Ramos (cell line): ENCODE data around the gene ARMH3.

Experiments used
- in situ Hi-C: fragments of 300-500 bp; cut with MboI; formaldehyde crosslinking; loops from one replicate; pipeline ENCODE4 v1.14.3; 2022; ENCODE audit warnings: low sequenced_read_pairs; ENCODE audit not compliant: unreplicated experiment

ARMH3 gene

GRCh38 chr10:101902032-101902819 is 153.7 kb downstream of the ARMH3 start:
- in situ Hi-C loops: no loop called here

DNA sequence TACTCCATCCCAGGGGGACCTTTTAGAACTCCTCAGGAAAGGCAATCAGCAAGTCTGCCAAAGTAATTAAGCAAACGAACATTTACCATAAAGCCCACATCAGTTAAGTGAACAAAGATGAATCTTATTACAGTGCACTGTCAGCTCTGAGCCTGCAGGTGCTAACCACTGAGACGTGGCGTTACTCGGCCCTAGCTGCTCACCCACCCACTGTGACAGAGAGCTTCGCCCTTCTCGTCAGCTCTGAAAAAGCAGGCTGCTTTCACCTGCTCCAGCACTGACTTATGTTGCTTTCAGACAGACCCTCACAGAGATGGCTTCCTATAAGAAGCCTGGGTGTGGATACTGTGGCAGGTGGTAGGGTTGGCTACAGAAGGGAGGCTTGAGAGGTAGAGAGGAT is 154.6 kb downstream of the ARMH3 start:
- in situ Hi-C loops: no loop called here

DNA sequence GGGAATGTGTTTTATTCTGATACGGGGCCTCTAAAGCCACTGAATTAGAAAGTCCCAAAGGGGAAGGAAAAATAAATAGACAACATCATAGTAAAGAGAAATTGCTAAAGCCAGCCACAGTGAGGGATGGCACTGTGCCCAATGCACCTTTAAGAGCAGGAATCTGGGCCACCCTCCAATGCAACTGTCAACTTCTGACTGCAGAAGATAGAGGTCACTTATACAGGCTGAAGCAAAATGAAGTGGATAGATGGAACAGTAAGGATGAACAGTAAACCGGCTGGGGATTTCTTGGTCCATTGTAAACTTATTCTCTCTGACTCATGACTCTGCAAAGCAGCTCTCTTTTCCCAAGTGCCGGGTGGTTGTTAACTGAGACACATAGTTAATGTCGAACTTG is 158.3 kb downstream of the ARMH3 start:
- in situ Hi-C loops: no loop called here

GRCh38 chr10:101896225-101896877 is 159.6 kb downstream of the ARMH3 start:
- in situ Hi-C loops: no loop called here

DNA sequence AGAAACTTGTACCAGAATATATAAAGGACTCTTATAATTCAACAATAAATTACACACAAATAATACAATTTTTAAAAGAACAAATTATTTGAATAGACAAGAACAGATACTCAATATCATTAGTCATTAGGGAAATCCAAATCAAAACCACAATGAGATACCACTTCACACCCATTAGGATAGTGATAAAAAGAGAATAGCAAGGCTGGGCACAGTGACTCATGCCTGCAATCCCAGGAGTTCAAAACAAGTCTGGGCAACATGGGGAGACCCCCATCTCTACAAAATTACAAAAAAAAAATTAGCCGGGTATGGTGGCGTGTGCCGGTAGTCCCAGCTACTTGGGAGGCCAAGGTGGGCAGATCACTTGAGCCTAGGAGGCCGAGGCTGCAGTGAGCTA is 160.2 kb downstream of the ARMH3 start:
- in situ Hi-C loops: no loop called here

DNA sequence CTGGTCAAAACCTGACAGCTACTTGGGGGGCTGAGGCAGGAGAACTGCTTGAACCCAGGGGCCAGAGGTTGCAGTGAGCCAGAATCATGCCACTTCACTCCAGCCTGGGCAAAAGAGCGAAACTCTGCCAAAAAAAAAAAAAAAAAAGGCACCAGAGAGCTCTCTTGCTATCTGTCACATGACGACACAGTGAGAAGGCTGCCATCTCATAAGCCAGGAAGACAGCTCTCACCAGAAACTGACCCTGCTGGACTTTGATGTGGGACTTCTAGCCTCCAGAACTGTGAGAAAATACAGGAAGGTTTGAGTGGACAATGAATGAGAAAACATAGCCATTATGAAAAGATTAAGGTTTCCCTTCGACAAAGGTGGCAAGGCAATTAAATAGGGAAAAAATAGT is 161.2 kb downstream of the ARMH3 start:
- in situ Hi-C loops: no loop called here

DNA sequence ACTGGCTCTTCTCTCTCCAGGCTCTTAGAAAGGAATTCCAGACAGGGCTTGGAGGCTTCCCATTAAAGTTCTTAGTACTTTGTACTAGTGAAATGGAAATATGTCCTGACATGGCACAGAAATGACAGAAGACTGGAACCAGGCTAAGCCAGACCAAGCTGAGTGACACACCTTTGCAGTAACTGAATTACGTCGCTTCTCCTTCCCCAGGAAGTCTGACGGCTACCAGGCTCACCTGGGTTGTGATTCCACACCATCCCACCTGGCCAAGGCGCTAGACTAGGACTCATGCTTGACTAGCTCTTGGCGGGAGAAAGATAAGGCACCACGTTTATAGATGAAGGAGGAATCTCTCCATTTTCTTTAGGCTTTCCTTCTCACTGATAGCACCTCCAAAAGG is 161.7 kb downstream of the ARMH3 start:
- in situ Hi-C loops: no loop called here

DNA sequence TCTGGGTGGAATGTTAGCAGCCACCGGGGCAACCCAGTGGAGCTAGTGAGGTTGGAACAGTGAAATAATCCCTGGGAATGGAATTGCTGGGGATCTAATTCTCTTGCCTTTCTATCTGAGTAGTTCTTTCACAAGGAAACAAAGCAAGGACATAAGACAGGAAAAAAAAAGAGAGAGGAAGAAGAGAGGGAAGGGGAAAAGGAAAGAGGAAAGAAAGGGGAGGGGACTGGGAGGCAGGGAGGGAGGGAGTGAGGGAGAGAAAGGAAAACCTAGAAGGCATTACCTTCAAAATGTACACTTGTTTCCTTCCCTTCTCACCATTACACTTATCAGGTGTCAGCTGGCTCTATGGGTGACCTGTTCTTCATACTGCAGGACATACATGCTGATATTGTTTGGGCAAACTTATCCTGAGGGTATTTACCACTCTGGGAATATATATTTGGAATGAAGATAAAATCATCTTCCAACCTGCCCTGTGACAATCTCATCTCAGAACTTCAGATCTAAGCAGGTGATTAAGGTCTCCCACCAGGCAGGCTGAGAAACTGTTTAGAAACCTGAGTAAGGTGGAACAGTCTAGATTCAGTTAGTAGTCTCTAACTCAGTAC is 162.4 kb downstream of the ARMH3 start:
- in situ Hi-C loops: no loop called here

GRCh38 chr10:101892782-101893391 is 163.1 kb downstream of the ARMH3 start:
- in situ Hi-C loops: no loop called here

DNA sequence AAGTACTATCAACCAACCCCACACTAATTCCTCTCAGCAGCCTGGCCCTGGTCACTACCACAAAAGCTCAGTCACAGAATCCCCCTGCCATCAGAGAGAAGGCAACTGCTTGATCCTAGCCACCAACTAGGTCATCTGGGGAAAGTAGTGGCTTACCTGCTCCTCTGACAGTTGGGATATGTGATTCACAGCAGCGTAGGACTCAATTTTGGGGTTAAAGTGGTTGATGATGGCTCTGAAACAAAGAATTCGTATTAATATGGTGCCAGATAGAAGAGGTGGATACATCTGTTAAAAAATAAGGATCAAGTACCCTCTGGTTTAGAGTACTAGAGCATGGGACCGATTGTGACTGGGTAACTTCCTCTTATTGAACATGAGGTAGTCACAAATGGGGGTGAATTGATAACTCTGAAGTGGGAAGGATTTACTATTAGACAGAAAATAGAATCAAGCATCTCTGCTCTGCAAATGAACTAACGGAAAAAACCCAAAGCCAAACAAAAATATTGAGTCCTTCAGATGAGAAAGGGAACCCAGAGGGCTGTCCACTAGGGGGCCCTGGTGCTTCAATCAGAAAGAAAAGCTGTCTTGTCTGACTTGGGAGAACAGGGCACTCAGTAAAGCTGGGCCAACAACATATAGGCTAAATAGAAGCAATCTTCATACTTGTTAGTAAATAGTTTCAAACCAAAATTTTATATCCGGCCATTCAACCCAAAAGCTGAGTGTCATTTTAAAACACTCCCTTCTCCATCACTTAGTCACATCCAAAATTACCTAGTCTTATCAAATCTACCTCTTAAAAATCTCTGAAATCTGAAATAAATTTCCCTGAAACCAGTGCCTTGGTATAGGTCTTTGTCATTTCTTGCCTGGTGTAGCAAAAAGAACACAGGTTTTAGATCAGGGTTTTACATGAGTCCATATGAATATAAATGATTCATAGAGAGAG is 166.4 kb downstream of the ARMH3 start:
- in situ Hi-C loops: loop anchor here (5.0 kb wide), 1 partner anchor 128 kb away; no protein-coding TSS in a partner anchor

DNA sequence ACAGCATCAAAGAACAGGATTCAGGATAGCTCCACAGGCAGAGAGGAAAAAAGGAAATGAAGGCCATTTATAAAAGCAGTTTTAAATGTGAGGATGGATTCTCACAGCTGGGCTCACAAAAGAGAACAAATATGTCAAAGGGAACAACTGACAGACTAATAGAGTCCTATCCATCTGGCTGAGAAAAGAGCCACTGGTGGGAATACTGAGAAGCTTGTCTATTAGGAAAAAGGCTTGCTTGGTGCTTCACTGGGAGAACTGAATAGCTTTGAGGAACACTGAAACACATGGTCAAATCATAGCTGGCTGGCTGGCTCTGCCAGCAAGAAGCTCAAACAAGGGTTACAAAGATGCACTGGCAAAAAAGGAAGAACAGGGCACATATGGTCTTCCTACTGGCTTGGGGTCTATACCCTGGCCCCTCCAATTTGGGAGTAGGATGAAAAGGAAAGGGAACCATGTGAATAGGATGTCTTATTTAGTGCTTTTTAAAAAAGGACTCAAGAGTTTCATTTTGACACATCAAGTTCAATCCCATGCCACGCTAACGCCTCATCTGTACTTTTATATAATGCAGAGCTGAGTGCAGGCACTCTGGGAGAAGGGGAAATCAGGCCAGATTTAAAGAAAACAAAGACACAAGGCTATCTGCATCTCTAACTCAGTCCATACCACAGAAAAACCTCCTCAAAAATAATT is 167.6 kb downstream of the ARMH3 start:
- in situ Hi-C loops: loop anchor here (5.0 kb wide), 1 partner anchor 129 kb away; no protein-coding TSS in a partner anchor

DNA sequence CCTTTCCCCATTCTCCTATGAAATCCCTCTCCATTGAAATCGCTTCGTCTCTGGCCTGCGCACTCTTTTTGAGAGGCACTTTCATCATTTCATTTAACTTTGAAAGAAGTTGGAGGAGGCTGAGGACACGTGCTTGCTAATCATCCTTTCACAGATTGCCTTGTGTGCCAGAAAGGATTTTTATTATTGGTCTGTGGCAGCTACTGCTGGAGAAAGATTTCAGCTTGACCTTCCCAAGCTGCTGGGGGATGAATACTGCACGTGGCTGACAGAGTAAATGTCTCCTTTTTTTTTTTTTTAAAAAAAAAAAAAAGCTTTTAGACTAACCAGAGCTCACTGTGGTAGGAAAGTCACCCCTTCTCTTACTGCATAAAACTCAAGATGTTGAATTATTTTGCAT is 168.2 kb downstream of the ARMH3 start:
- in situ Hi-C loops: loop anchor here (5.0 kb wide), 1 partner anchor 130 kb away; no protein-coding TSS in a partner anchor

DNA sequence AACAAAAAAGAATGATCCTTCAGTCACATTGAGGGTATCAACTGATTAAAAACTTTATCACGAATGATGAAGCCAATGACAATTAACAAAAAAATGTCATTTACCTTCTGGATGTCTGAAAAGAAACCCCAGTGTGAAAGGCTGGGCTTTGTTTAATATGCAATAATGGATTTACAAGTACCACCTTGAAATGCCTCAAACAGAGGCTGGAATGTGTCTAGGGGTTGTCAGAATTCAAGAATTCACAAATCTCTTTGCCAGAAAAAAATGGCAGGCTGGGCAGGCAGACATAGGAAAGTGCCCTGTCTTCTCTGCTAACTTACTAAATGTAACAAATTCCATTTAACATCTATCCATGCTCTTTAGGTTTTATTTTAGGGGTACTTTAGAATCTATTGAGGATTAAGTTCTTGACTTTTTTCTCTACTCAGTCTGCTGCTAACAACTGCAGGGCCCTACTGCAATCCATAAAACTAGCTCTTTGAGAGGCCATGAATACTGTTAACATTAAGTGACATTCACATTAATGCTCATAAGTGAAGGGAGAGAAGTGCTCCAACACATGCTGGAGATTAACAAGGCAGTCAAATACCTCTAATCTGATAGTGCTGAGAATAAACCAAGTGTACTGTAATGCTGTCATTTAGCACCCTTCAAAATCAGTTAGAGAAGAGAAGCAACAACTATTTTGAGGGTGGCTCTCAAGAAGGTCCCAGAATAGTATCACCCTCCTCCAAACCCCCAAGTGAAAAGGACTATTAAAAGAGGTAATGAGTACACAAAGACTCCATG is 169.3 kb downstream of the ARMH3 start:
- in situ Hi-C loops: loop anchor here (5.0 kb wide), 1 partner anchor 131 kb away; no protein-coding TSS in a partner anchor

DNA sequence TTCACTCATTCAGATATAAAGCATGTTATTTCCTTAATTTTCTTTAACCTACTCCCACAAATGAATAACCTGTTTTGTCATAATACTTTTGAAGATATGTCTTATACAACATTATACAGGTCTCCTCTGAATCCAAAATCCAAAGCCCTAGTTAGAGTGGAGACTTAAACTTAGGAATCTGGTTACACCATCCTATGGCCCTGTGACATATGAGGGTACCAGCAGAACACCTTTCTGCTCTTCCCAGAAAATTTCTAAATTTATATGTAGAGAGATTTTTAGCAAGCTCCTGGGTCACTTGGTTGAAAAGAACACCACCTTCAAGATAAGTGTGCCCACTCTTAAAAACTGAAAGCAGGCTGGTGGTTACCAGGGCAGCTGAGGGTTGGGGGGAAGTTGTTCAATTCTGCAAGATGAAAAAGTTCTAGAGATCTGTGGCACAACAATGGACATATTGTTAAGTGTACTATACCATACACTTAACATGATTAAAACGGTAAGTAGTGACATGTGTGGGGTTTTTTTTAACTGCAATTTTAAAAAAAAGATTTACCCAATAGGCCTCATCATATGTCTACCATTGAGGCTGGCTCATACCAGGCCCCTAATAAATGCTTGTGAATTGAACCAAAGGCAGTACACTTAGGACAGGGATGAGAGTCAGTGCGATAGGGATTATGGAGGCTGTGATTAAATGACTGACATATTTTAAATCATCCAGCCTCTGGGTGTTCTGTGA is 174.8 kb downstream of the ARMH3 start:
- in situ Hi-C loops: no loop called here

- in situ Hi-C loops: no loop called here
Measured at GRCh38 chr10:101880232-101880573, 175.8 kb downstream of the ARMH3 start.

DNA sequence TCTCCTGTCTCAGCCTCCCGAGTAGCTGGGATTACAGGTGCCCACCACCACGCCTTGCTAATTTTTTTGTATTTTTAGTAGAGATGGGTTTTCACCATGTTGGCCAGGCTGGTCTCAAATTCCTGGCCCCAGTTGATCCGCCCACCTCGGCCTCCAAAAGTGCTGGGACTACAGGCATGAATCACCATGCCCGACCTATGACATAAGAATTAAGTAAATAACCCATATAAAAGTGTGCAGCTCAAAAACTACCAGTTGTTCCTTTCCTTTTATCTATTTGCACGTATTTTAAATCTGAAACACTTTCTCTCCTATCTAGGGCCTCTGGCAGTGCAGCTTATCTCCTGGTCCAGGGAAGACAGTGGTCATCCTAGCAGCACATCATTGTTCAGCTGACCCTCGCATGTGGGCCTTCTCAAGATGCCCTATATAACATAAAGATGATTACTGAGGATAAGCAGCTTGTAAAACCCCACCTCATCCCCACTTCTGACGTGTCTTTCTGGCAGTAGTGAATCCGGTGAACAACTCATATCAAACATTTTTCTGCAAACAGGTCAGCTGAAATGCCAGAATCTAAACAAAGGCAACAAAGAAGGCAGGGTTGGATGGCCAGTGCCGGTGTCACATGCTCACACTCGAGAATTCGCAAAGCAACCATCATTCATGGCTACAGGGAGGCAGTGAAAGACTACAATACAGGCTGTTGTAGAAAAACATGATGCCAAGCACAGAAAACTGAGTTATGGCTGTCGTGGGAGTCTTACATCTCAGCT is 176.3 kb downstream of the ARMH3 start:
- in situ Hi-C loops: no loop called here

DNA sequence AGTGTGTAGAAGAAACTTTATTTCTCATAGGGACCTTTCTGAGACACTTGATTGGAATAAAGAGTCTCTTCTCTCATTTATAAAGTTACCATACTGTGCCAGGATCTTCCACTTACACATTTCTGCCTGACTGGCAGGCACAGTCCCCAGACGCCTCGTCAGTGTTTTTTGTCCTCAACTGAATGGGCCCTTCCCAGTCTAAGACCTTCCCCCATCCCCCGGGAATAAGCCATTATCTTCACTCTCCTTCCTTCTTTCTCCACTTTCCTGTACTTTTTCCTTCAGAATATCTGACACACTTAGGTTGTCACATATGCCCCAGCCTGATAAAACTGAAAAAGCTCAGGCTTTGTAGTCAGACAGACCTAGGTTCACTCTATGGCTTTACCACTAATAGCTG is 177.1 kb downstream of the ARMH3 start:
- in situ Hi-C loops: no loop called here
